Measurements from ENCODE around the gene ZMYND12.
"Not testable (repeated sequence)": the region's sequence is repeated elsewhere in the genome, so short reads cannot be mapped to it uniquely, and the experiment has no call there.

The ZMYND12 gene

GRCh38 chr1:42456010-42456753 lies at the start of gene ZMYND12, which contains the start of gene PPCS:
Gene ZMYND12, minus strand, starts transcription at chr1:42456022. Its CDS starts 25 bp downstream, at chr1:42455997.
Gene PPCS, plus strand, starts transcription at chr1:42456543. Its CDS starts 23 bp downstream, at chr1:42456566.
- no peak for FAIRE-seq

- no peak for FAIRE-seq
These were observed 48.8 kb upstream of the ZMYND12 start for GRCh38 chr1:42504535-42505128.

GRCh38 chr1:42502031-42502430 lies 46.2 kb upstream of the ZMYND12 start:
- not testable (repeated sequence) for FAIRE-seq

GRCh38 chr1:42490237-42490636 lies 34.4 kb upstream of the ZMYND12 start:
- no peak for FAIRE-seq

- peak; percentile 9 for FAIRE-seq
These were observed 28.6 kb upstream of the ZMYND12 start for GRCh38 chr1:42484382-42484781.

- no peak for FAIRE-seq
These were observed 26.9 kb upstream of the ZMYND12 start for GRCh38 chr1:42482635-42483153.

GRCh38 chr1:42480921-42481320 lies 25.1 kb upstream of the ZMYND12 start:
- FAIRE-seq = no peak

GRCh38 chr1:42479621-42480020 lies 23.8 kb upstream of the ZMYND12 start:
- FAIRE-seq = no peak

GRCh38 chr1:42477775-42478174 lies 22.0 kb upstream of the ZMYND12 start:
- no peak for FAIRE-seq

GRCh38 chr1:42477354-42477753 lies 21.5 kb upstream of the ZMYND12 start:
- not testable (repeated sequence) for FAIRE-seq

- no peak for FAIRE-seq
These were observed 20.8 kb upstream of the ZMYND12 start for GRCh38 chr1:42476605-42477004.

GRCh38 chr1:42469727-42470126 lies 13.9 kb upstream of the ZMYND12 start:
- FAIRE-seq = no peak

- FAIRE-seq = no peak
These were observed 10.2 kb upstream of the ZMYND12 start for GRCh38 chr1:42466030-42466429.

- FAIRE-seq = peak; percentile 21
These were observed 8.1 kb upstream of the ZMYND12 start for GRCh38 chr1:42463921-42464320.

- FAIRE-seq = peak; percentile 99
These were observed 7.3 kb upstream of the ZMYND12 start, which contains the start of gene CCDC30 for GRCh38 chr1:42462828-42463763. Gene CCDC30, plus strand, starts transcription at chr1:42463286. Its CDS starts 17,266 bp downstream, at chr1:42480552.

- FAIRE-seq = no peak
These were observed 5.4 kb upstream of the ZMYND12 start for GRCh38 chr1:42461196-42461595.

GRCh38 chr1:42456754-42457089 lies 900 bp upstream of the ZMYND12 start:
- FAIRE-seq = no peak

GRCh38 chr1:42454403-42454802 lies 1.4 kb downstream of the ZMYND12 start:
- FAIRE-seq = no peak

GRCh38 chr1:42453386-42453785 lies 2.4 kb downstream of the ZMYND12 start:
- no peak for FAIRE-seq

GRCh38 chr1:42450061-42450460 lies 5.8 kb downstream of the ZMYND12 start:
- no peak for FAIRE-seq

- no peak for FAIRE-seq
These were observed 6.6 kb downstream of the ZMYND12 start for GRCh38 chr1:42449256-42449655.

GRCh38 chr1:42442662-42443061 lies 13.2 kb downstream of the ZMYND12 start:
- FAIRE-seq = no peak

GRCh38 chr1:42439940-42440339 lies 15.9 kb downstream of the ZMYND12 start:
- FAIRE-seq = peak; percentile 90

All from islet of Langerhans (tissue), 1 donor.